ENCODE measurements around the gene PDXK.

The PDXK gene

DNA sequence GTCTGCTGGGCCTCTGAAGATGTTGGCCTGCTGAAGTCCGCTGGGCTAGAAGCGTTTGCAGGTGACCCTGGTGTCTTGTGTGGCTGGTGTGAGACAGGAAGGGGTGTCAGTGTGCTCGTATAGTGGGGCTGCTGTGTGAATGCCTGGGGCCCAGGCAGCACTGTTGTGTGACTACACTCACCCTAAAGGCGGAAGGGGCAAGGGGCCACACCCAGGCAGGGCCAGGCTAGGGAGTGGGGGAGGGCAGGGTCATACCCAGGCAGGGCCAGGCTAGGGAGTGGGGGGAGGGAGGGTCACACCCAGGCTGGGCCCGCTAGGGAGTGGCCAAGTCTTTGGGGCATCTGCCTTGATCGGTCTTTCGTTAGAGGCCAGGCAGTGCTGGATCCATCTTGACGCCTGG lies 25.0 kb downstream of the PDXK start:
- no peak overlapping the region for H3K4me3 ChIP-seq (ENCODE audit: control insufficient read depth, low read depth, low read length)
- no peak for DNase-seq (ENCODE audit: low read depth)
- TF ChIP-seq, protein P1, sequence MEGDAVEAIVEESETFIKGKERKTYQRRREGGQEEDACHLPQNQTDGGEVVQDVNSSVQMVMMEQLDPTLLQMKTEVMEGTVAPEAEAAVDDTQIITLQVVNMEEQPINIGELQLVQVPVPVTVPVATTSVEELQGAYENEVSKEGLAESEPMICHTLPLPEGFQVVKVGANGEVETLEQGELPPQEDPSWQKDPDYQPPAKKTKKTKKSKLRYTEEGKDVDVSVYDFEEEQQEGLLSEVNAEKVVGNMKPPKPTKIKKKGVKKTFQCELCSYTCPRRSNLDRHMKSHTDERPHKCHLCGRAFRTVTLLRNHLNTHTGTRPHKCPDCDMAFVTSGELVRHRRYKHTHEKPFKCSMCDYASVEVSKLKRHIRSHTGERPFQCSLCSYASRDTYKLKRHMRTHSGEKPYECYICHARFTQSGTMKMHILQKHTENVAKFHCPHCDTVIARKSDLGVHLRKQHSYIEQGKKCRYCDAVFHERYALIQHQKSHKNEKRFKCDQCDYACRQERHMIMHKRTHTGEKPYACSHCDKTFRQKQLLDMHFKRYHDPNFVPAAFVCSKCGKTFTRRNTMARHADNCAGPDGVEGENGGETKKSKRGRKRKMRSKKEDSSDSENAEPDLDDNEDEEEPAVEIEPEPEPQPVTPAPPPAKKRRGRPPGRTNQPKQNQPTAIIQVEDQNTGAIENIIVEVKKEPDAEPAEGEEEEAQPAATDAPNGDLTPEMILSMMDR (IDR thresholded peaks at IDR 0.05; ENCODE audit: control insufficient read depth, insufficient read depth, low read depth, low read length, missing control alignments): no peak

DNA sequence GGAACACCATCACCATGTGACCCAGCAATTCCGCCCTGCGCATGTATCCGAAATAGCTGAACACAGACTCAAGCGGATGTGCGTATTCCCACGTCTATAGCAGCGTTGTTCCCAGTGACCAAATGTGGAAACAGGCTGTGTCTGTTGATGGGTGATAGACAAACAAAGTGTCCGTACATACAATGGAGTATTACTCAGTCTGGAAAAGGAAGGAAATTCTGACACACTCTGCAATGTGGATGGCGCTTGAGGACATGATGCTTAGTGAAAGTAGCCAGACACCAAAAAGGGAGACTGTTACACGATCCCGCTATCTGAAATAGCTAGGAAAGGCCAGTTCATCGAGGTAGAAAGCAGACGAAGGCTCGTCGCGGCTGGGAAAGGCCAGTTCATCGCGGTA lies 25.8 kb downstream of the PDXK start:
- TF ChIP-seq, protein P1 (IDR thresholded peaks at IDR 0.05; ENCODE audit: control insufficient read depth, insufficient read depth, low read depth, low read length, missing control alignments): no peak
- no peak overlapping the region for H3K4me3 ChIP-seq (ENCODE audit: control insufficient read depth, low read depth, low read length)
- no peak for DNase-seq (ENCODE audit: low read depth)

DNA sequence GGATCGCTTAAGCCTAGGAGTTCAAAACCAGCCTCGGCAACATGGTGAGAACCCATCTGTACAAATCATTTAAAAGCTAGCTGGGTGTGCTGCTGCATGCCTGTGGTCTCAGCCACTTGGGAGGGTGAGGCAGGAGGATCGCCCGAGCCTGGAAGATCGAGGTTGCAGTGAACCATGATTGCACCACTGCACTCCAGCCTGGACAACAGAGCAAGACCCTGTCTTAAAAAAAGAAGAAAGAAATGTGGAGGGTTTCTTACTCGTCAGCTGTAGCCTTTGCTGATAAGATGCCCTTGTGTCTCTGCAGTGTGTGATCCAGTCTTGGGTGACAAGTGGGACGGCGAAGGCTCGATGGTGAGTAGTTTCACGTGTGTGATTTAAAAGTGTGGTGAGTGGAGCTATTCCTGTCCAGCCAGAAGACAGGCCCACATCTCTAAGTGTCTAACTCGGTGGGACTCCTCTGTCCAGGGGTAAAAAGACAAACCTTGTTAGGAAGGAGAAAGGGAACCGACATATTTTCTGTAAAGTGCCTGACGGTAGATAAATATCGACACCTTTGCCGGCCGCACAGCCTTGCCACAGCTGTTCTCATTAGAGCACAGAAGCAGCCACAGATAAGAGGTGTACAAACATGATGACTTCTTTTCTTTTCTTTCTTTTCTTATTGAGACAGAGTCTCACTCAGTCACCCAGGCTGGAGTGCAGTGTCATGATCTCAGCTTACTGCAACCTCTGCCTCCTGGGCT lies 27.0 kb downstream of the PDXK start:
- TF ChIP-seq, protein P1 (IDR thresholded peaks at IDR 0.05; ENCODE audit: control insufficient read depth, insufficient read depth, low read depth, low read length, missing control alignments): no peak
- no peak overlapping the region for H3K4me3 ChIP-seq (ENCODE audit: control insufficient read depth, low read depth, low read length)
- no peak for DNase-seq (ENCODE audit: low read depth)

DNA sequence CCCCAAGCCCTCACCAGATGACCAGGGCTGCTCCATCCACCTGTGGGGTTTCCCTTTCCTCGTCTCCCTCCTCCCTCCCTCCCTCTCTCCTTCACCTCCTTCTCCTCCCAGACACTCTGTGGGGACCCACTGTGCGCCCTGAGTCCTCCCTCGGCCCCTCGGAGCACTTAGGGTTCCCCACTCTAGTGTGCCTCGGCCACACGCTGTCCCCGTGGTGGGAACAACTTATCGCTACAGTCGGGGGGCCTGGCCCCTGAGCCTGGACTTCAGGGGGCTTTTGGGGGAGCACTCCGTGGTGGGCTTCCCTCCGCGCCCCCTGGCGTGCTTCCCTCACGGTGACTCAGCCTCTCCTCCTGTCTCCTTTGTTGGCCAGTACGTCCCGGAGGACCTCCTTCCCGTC lies 29.7 kb downstream of the PDXK start:
- no peak overlapping the region for H3K4me3 ChIP-seq (ENCODE audit: control insufficient read depth, low read depth, low read length)
- no peak for DNase-seq (ENCODE audit: low read depth)
- TF ChIP-seq, protein P1 (IDR thresholded peaks at IDR 0.05; ENCODE audit: control insufficient read depth, insufficient read depth, low read depth, low read length, missing control alignments): no peak

DNA sequence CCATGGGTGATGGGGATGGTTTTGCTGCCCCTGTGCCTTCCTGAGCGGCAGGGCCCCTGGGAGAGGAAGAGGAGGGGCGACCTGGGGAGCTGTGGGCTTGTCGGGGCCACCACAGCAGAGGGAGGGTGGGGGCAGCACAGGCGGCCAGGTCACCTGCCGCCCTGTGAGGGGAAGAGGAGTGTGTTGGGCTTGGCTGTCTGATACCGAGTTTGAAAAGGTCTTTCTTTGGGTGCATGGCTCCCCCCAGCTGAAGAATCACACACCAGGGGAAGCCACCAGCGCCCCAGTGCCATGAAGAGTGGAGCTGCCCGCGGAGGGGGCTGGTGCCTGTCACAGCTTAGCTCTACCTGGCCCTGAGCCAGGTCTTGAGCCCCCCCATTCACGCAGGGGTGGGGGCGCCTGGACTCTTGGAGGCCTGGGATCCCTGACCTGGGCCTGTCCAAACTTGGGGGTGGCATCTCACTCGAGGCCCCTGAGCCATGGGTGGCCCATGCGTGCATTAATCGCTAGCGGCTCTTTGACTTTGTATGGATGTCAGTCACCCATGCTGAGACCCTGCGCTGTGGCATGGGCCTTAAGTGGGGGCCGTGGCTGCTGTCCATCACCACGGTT lies 30.8 kb downstream of the PDXK start:
- DNase-seq (ENCODE audit: low read depth): no peak
- no peak overlapping the region for H3K4me3 ChIP-seq (ENCODE audit: control insufficient read depth, low read depth, low read length)
- TF ChIP-seq, protein P1 (IDR thresholded peaks at IDR 0.05; ENCODE audit: control insufficient read depth, insufficient read depth, low read depth, low read length, missing control alignments): no peak

DNA sequence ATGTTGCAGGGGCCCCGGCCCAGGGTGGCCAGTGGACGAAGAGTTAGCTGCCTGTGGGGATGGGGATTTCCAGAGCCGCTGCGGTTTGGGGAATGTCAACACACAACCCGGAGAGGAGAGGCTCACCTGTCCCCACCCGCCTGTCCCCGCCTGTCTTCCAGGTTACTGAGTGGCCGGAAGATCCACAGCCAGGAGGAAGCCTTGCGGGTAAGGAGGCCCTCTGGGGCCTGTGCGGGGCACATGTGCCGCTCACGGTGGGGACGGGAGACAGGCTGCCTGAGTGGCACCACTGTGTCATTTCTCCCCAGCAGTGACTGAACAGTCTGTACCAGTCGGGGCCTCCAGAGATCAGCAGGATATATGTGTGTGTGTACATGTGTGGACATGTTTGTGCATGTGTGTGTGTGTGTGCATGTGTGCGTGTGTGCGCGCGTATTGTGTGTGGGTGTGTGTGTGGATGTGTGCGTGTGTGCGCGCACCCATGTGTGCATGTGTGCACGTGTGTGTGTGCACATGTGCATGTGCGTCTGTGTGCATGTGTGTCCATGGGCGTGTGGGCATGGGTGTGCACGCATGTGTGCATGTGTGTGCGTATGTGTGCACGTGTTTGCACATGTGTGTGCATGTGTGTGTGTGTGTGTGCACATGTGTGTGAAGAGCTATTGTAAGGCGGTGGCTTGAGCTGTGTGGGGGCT lies 31.6 kb downstream of the PDXK start:
- H3K4me3 ChIP-seq (ENCODE audit: control insufficient read depth, low read depth, low read length): no peak overlapping the region
- TF ChIP-seq, protein P1 (IDR thresholded peaks at IDR 0.05; ENCODE audit: control insufficient read depth, insufficient read depth, low read depth, low read length, missing control alignments): no peak
- no peak for DNase-seq (ENCODE audit: low read depth)

Measured in AG09309 (cell line).